Stimulated activated CD4-positive, alpha-beta T cell treated with anti-CD3 and anti-CD28 coated beads, Interleukin-2, amount 100 ng/mL, for 4 hours (primary cell): ENCODE data around the gene PDE6D.

ENCODE experiments used
- DNase-seq: peaks from one replicate; pipeline ENCODE4 v3.0.0-alpha.2; 2020; ENCODE audit warnings: low read depth

The PDE6D gene

DNA sequence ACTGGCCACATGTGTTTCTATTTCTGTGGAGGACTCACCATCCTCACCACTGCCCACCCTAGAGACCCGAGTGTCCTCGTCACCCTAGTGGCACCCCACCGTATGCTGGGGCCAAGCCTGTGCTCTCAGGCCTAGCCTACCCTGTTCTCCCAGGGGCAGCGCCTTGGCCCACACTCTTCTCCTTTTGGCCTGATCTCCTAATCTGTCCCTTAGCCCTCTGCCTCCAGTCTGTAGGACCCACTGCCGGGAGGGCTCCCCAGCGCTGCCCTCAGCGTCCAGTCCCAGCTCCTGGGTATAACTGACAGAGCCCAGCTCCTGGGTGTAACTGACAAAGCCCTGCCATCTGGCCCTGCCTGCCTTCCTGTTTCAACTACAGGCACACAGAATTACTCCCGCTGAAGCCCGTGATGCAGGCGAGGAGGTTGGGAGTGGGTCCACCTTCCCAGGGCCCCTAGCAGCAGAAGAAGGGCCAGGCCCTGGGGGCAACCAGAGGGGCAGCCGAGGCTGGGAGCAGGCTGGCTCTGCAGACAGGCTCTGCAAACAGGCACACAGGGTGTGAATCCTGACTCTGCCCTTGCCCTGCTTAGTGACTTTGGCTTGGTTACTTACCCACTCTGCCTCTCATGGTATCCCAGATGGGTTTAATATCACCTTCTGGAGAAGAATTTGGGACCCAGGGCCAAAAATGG is 98.3 kb downstream of the PDE6D start:
- no peak for DNase-seq
